Amniotic epithelial cell (primary cell): ENCODE measurements around the gene OR11A1.
"Not testable (repeated sequence)": the region's sequence is repeated elsewhere in the genome, so short reads cannot be mapped to it uniquely, and the experiment has no call there.

Experiments used
- DNase-seq: peaks from one replicate; pipeline ENCODE4 v3.0.0-alpha.2; 2010; ENCODE audit warnings: low read depth

OR11A1 gene

DNA sequence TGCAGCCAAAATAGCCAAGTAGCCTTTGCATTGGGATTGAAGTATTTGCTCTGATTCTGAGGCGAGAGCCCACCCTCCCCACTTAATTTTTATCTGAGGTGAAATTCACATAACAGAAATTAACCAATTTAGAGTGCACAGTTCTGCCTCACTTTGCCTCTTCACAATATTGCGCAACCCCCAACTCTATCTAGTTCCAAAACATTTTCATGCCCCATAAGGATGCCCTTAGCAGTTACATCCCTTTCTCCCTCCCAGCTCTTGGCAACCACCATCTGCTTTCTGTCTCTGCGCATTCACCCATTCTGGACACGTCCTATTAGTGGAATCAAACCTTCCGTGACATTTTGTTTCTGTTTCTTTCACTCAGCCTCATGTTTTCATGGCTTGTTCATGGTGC is 21.9 kb upstream of the OR11A1 start:
- DNase-seq: no peak

DNA sequence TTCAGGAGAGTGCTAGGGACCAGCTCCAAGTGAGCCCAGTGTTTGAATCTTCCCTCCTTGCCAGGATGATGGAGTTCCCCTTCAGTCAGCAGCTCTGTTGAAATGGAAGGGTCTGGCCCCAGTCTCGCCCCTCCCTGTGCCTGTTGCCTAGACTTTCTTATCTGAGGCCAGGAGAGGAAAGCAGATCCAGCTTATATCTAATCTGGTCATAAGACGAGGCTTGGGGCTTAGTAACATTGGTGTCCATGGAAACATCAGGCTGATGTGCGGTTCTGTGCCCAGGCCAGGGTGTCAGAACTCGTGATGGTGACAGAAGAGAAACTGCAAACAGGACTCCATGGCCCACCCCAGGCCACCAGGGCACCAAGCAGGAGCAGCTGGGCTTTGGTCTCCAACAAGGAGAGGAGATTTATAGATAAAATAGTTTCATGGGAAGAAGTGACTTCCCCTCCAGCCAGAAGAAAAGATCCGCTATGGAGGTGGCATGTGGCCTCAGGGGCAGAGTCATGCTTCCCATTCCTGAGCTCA is 21.1 kb upstream of the OR11A1 start:
- no peak for DNase-seq

DNA sequence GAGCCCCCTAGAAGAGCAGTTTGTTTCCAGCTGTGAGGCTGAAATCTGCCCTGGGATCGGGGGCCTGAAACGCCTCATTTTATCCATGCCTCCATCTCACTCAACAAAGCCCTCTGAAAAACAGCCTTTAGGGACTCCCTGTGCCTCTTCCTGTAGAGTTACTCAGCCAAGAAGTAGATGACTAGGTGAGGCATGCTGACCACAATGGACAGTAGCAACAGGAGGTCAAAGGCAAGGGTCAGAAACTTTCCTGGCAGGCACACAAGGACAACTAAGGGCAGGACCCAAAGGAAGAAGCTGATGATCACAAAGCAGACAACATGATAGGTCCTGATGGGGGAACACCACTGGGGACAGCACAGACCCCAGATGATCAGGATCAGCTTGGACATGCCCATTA is 18.1 kb upstream of the OR11A1 start:
- no peak for DNase-seq

DNA sequence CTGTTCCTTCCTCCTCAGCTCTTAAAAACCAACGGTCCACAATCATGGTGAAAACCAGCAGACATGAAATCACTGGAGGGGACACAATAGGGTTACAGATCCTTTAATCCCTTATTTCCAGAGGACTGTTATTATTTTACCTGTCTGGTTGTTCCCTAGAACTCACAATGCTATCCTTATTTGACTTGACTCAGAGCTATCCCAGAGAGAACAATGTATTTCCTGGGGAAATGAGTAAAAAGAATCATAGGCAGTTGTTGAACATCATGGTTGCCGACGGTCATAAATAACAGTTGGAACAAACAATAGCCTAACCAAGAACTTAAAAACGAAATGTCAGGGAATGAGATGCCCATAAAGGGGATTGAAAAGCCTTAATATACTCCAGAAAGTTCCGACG is 9.4 kb upstream of the OR11A1 start:
- DNase-seq: no peak

DNA sequence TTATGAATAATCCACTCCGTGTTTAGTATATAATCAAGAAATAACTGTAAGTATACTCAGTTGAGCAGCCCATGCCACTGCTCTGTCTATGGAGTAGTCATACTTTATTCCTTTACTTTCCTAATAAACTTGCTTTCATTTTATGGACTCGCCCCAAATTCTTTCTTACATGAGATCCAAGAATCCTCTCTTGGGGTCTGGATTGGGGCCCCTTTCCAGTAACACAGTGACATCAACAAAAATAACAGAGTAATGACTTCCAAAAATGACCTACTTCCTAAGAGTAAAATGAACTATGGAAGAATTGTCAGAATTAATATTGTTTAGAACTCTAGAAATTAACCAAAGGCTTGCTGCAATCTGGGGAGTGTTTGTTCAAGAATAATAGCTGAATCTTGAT is 8.9 kb upstream of the OR11A1 start:
- DNase-seq: no peak

DNA sequence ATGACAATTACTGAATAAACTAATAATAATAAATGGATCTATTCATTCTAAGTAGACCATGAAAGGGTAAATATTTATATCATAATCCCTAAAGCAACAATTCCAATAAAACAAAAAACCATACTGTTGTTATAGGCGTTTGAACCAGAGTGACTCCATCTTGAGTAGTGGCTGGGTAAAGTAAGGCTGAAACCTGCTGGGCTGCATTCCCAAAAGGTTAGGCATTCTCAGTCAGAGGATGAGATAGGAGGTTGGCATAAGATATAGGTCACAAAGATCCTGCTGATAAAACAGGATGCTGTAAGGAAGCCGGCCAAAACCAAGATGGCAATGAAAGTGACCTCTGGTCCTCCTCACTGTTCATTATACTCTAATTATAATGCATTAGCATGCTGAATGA is 8.4 kb upstream of the OR11A1 start:
- no peak for DNase-seq

DNA sequence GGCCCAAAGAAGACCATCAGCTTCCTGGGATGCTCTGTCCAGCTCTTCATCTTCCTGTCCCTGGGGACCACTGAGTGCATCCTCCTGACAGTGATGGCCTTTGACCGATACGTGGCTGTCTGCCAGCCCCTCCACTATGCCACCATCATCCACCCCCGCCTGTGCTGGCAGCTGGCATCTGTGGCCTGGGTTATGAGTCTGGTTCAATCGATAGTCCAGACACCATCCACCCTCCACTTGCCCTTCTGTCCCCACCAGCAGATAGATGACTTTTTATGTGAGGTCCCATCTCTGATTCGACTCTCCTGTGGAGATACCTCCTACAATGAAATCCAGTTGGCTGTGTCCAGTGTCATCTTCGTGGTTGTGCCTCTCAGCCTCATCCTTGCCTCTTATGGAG is 5.2 kb upstream of the OR11A1 start:
- no peak for DNase-seq

DNA sequence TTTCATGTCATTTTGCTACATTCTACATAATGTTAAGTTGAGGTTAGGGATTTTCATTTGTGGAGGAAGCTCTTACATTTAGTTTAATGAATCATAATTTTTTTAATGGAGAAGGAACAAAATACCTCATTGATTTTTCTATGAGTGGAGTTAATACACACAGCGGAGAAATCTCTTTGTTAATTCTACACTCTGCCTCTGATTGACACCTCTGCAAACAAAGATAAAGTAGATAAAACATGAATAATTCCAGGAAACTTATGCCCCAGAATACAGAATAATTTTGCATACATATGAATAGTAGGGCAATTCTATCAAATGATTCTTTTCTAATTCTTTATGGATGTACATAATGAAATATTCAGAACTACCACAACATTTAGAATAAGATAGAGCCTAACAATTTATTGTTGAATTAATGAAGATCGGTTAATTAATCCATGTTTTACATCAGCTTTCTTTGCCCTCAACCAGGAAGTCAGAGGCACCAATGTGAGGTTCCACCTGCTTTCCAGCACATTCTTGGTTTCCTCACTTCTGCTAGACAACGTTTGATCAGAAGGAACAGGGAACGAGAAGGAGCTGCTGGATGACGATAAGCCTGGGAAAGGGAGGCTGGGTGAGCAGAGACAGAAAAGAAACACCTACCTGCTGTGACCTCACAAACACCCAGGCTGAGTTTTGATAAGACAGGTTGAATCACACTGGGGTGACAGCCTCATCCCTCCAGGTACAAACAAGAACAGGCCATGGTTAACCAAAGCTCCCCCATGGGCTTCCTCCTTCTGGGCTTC is 4.3 kb upstream of the OR11A1 start:
- DNase-seq: no peak

DNA sequence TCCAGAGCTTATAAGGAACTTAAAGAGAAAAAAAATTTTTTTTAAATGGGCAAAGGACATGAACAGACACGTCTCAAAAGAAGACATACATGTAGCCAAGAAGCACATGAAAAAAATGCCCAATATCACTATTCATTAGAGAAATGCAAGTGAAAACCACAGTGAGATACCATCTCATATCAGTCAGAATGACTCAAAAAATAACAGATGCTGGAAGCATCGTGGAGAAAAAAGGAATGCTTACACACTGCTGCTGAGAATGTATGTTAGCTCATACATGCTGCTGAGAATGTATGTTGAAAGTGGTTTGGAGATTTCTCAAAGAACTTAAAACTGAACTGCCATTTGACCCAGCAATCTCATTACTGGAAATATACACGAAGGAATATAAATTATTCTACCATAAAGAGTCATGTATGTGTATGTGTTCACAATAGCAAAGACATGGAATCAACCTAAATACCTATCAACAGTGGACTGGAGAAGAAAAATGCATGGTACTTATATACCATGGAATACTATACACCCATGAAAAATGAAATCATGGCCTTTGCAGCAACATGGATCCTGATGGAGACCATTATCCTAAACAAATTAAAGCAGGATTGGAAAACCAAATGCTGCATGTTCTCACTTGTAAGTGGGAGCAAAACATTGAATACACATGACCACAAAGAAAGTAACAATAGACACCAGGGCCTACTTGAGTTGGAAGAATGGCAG is 5.2 kb downstream of the OR11A1 start:
- no peak for DNase-seq

DNA sequence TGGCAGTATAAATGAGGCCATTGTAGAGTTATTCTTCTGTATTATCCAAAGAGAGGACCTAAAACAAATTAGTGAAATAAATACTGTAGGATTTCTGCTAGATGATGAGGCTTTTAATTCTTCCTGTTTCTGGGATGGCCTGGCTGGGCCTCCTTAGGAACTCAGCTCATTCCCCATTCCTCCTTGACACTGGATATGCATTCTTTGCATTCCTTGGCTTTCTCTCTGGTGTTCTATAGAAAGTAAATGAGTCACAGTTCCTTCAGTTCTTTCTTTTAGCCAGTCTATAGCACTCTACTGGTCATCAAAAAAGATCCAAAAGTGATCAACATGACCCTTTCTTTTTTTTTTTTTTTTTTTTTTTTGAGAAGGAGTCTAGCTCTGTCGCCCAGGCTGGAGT is 9.2 kb downstream of the OR11A1 start:
- DNase-seq: no peak

DNA sequence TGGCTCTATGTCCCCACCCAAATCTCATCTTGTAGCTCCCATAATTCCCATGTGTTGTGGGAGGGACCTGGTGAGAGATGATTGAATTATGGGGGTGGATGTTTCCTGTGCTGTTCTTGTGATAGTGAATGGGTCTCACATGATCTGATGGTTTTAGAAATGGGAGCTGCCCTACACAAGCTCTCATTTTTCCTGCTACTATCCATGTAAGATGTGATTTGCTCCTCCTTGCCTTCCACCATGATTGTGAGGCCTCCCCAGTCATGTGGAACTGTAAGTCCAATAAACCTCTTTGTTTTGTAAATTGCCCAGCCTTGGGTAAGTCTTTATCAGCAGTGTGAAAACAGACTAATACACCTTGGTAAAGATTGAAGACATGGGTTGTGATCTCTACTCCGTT is 12.8 kb downstream of the OR11A1 start:
- DNase-seq: not testable (repeated sequence)

DNA sequence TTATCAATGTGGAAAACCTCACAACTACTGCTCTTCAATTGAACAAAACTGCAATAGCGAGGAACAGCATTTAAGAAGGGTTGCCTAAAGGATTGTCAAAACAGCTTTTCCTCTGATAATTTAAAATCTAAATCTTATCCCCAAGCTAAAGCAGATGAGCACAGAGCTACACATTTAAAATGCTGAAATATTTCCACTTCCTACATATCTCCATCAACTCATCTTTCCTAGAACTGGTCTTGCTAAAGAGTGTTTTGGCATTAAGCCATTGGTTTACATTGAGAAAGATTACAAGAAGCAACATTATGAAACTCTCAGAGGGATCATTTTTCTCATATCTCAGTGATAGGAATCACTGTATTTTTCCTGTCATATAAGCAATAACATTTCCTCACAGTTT is 14.2 kb downstream of the OR11A1 start:
- DNase-seq: no peak

DNA sequence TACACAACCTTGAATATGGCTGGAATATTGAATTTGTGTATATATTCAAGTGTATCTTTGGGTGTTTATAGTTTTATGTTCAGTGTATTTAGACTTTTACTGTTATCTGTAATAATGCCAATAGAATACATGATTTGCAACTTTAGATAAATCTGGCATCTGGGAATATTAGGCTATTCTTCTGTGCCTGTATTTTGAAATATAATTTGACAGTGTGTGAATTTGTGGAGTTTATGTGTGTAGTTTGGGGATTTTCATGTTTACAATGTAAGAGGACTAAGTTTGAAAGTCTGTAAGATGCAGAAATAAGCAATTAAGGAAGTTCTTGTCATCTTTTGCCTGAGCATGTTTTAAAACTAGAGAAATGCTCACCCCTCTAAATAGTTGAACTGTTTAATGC is 17.9 kb downstream of the OR11A1 start, which contains the start of gene OR10C1:
OR10C1 (plus strand) TSS at position 301 of the 400 bp plus-strand sequence. CDS start 710 bp downstream, outside the sequence.
- no peak for DNase-seq

DNA sequence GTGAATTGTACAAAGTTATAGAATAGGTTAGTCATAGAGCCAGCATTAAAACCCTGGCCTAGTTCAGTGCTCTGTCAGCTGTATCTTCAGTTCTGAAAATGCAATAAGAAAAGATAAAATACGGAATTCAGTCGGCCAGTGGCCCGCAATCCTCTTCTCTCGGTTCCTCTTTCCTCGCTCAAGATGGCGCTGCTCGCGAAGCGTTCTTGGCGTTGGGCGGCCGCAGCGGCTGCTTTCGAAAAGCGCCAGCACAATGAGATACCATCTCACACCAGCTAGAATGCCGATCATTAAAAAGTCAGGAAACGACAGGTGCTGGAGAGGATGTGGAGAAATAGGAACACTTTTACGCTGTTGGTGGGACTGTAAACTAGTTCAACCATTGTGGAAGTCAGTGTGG is 20.1 kb downstream of the OR11A1 start:
- not testable (repeated sequence) for DNase-seq

DNA sequence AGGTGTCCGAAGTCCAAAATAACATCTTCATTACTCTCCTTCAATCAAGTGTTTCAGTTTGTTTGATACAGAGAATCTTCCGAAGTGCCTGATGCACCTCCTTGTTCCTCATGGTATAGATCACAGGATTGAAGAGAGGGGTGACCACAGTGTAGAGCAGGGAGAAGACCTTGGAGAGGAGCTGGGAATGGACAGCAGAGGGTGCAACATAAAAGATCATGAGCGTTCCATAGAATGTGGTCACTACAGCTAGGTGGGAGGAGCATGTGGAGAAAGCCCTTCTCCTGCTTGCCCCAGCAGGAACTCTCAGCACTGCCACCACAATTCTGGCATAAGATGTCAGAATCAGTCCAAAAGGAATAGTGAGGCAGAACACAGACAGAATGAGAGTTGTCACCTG is 30.2 kb downstream of the OR11A1 start:
- DNase-seq: no peak

DNA sequence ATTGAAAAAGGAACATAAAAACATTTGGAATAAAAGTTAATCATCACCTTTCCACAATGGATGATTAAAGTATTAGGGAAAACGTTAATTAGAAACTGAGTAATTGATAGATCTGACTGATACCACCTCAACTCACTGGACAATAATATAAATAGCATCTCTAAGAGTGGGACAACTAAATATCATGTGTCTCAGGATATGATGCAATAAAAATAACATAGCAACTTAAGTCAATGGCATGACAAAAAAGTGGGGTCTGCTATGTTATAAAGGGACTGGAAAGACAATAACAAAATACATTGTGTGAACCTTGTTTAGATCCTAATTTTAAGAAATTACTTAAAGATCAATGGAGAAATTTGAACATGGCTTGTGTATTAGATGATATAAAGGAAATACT is 31.8 kb downstream of the OR11A1 start:
- no peak for DNase-seq

DNA sequence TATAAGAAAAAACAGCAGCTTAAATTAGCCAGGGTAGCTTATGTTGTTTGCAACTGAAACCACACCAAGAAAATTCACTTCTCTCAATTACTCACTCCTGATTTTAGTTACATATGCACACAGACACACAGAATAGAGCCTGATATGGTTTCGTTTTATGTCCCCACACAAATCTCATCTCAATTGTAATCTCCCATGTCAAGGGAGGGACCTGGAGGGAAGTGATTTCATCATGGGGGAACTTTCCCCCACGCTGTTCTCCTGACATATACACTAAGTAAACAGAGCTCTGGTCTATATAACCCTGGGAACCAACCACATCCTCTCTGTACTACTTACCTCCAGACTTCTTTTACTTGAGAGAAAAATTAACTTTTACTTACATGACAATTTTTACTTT is 32.3 kb downstream of the OR11A1 start:
- no peak for DNase-seq

DNA sequence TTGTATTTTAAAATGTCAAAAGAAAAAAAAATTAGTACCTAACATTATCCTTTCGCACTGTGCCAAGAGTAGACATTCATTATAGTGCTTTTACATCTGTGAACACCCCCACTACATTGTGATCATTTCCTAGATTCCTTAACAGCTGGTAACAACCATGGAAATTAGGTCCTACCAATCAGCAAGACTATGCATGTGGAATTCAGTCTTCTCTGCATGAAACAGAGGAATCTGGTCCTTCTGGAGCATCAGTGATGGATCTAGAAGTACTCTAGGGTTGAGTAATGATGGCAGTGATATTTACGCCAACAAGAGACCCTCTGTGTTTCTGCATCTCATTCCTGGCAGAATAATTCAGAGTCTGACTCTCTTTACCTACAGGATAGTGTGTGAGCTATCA is 32.7 kb downstream of the OR11A1 start:
- DNase-seq: no peak

DNA sequence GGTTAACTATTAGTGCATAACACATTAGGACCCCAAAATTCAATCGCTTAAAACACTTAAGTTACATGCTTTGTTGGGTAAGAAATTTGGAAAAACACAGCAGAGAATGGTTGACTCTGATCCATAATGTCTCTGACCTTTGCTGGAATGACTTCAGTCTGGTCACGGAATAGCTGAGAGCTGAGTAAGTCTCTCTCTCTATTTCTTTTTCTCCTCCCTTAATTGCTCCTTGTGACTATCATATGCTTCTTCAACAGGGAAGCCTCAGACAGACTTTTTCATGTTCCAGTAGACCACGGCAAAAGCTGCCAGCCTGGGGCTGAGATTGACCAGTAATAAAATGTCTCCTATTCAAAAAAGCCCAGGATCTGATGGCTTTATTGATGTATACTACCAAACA is 37.4 kb downstream of the OR11A1 start:
- DNase-seq: no peak

DNA sequence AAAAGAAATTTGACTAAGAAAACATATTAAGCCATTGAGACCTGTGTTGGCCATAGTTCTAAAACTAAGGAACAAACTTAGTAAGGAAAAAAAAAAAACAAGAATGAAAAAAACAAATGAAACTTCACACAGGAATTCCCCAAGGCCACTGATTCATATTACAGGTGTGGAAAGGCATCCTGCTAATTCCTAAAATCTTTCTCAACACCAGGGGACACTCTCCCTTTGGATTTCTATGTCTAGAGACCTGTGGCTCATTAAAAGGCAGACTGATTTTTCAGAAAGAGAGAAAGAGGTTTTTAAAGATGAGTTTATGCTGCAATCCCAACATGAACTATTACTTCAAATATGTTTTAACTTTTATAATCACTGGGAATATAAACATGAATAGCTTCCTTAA is 42.3 kb downstream of the OR11A1 start, which contains the start of gene OR12D1:
OR12D1 (plus strand) TSS at position 341 of the 400 bp plus-strand sequence.
- DNase-seq: no peak

DNA sequence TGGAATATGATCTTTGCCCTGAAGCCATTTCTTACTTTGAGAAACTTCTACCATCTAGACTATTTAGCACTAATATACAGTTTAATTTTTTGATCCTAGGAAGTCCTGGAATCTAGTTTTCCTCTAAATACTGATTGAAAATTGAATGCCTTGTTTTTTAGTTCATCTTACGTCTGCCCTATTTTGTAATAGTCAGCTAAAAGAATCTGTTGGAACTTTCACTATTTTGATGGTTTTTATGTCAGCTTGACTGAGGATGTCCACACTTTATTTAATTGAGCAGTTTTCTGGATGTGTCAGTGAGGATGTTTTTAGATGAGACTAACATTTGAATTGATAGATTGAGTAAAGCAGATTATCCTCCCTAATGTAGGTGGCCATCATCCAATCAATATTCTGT is 53.1 kb downstream of the OR11A1 start:
- DNase-seq: no peak

DNA sequence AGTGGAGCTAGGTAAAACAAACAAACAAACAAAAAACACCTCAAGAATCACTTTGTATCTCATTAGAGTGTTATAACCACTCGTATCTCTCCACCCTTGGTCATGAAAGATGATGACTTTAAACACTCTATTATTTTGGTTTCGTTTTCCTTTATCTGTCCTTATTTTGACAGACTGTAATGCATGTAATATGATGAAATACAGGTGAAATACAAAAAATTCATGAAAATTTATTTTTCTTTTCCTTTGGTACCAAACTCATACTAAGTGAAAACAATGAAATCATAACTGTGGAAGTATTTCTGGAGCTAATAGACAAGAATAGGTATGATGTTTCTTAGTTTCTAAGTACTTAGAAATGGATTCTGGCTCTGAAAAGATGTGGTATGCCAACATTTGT is 57.3 kb downstream of the OR11A1 start:
- no peak for DNase-seq

DNA sequence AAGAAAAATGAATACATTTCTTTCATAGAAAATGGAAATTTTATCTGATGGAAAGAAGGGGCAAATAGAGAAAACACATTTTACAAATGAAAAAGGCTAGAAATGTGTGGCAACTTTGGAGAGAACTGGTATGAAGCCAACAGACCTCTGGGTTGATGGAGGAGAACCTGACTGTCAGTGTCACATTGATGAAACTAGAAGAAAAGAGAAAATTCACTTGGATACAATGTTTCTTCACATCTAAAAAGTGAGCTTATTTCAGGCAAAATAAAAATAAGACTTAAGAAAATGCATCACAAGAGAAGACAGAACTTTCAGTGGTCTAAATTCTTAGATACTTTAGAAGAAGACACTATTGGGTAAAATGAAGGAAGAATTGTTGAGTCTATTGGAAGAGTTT is 61.5 kb downstream of the OR11A1 start, which contains the start of gene OR12D2:
OR12D2 (plus strand) TSS at position 301 of the 400 bp plus-strand sequence. CDS start 1,069 bp downstream, outside the sequence.
- no peak for DNase-seq
